Mesenchymal stem cell (in vitro differentiated cells and primary cell): ENCODE measurements around the gene NCOA5.

Source experiments
- DNase-seq: peaks from one replicate; pipeline ENCODE4 v3.0.0-alpha.2; 2013
- H2AFZ ChIP-seq: one replicate; pipeline ENCODE4 v1.6.1; 2013; ENCODE audit warnings: low read depth, mild to moderate bottlenecking, control low read depth, inconsistent platforms, low read length, moderate library complexity
- H2AK5ac ChIP-seq: 2 replicates; pipeline ENCODE4 v1.6.1; 2013; ENCODE audit warnings: low read length, moderate library complexity, mild to moderate bottlenecking, inconsistent platforms; ENCODE audit not compliant: severe bottlenecking
- H2BK120ac ChIP-seq: one replicate; pipeline ENCODE4 v1.6.1; 2013; ENCODE audit warnings: low read depth, mild to moderate bottlenecking, inconsistent platforms, low read length, moderate library complexity
- H2BK12ac ChIP-seq, 2 experiments: one replicate each; pipeline ENCODE4 v1.6.1; 2013; ENCODE audit warnings: inconsistent platforms in 2 of 2, low read length in 2 of 2, mild to moderate bottlenecking in 2 of 2, moderate library complexity in 2 of 2, control low read depth in 1 of 2
- H2BK15ac ChIP-seq: one replicate; pipeline ENCODE4 v1.6.1; 2013; ENCODE audit warnings: mild to moderate bottlenecking, low read depth, inconsistent platforms; ENCODE audit not compliant: poor library complexity, severe bottlenecking
- H2BK5ac ChIP-seq: 2 replicates; pipeline ENCODE4 v1.6.1; 2013; ENCODE audit warnings: low read depth, mild to moderate bottlenecking, low read length, control low read depth, inconsistent platforms; ENCODE audit not compliant: poor library complexity, severe bottlenecking
- H3K14ac ChIP-seq, 2 experiments: one replicate each; pipeline ENCODE4 v1.6.1; 2013; ENCODE audit warnings: inconsistent platforms in 2 of 2, low read length in 2 of 2, control low read depth in 1 of 2, mild to moderate bottlenecking in 1 of 2, moderate library complexity in 1 of 2
- H3K18ac ChIP-seq, 2 experiments: one replicate each; pipeline ENCODE4 v1.6.1; 2013; ENCODE audit warnings: inconsistent platforms in 2 of 2, low read length in 2 of 2, control low read depth in 1 of 2, low read depth in 1 of 2, mild to moderate bottlenecking in 1 of 2
- H3K23ac ChIP-seq, 2 experiments: one replicate each; pipeline ENCODE4 v1.6.1; 2013; ENCODE audit warnings: inconsistent platforms in 2 of 2, low read length in 2 of 2, mild to moderate bottlenecking in 2 of 2, moderate library complexity in 2 of 2, control low read depth in 1 of 2
- H3K27ac ChIP-seq: 2 replicates; pipeline ENCODE4 v1.5.1; 2013; ENCODE audit warnings: mild to moderate bottlenecking, moderate library complexity, low read length, control low read depth, inconsistent platforms; ENCODE audit not compliant: poor library complexity, severe bottlenecking
- H3K27me3 ChIP-seq, 2 experiments: 2 replicates each; pipeline versions ENCODE4 v1.6.1 to v1.7.0; 2013; ENCODE audit warnings: low read length in 2 of 2, mild to moderate bottlenecking in 2 of 2, moderate library complexity in 2 of 2, control low read depth in 1 of 2, inconsistent platforms in 1 of 2; ENCODE audit not compliant: control insufficient read depth in 1 of 2, insufficient read depth in 1 of 2
- H3K36me3 ChIP-seq, 2 experiments: 2 replicates each; pipeline versions ENCODE4 v1.6.1 to v1.7.0; 2013; ENCODE audit warnings: low read length in 2 of 2, control low read depth in 1 of 2, inconsistent platforms in 1 of 2, low read depth in 1 of 2, mild to moderate bottlenecking in 1 of 2; ENCODE audit not compliant: insufficient read depth in 2 of 2, control insufficient read depth in 1 of 2
- H3K4ac ChIP-seq, 2 experiments: one replicate each; pipeline ENCODE4 v1.6.1; 2013; ENCODE audit warnings: inconsistent platforms in 2 of 2, low read length in 2 of 2, mild to moderate bottlenecking in 2 of 2, moderate library complexity in 2 of 2, control low read depth in 1 of 2, low read depth in 1 of 2
- H3K4me1 ChIP-seq: 2 replicates; pipeline ENCODE4 v1.6.1; 2013; ENCODE audit warnings: low read depth, low read length, control low read depth; ENCODE audit not compliant: control insufficient read depth, insufficient read depth
- H3K4me2 ChIP-seq: 2 replicates; pipeline ENCODE4 v1.6.1; 2013; ENCODE audit warnings: low read length, mild to moderate bottlenecking, inconsistent platforms; ENCODE audit not compliant: poor library complexity, severe bottlenecking
- H3K4me3 ChIP-seq, 2 experiments: 2 replicates each; pipeline versions ENCODE4 v1.5.1 to v1.7.0; 2013; ENCODE audit warnings: low read length in 2 of 2, mild to moderate bottlenecking in 2 of 2, control low read depth in 1 of 2, low read depth in 1 of 2; ENCODE audit not compliant: insufficient read depth in 1 of 2
- H3K79me1 ChIP-seq: replicated peaks from 2 replicates; pipeline ENCODE4 v1.6.1; 2013; ENCODE audit warnings: mild to moderate bottlenecking, control low read depth, low read length, inconsistent platforms; ENCODE audit not compliant: poor library complexity, severe bottlenecking
- H3K9ac ChIP-seq: 2 replicates; pipeline ENCODE4 v1.7.0; 2013; ENCODE audit warnings: mild to moderate bottlenecking, low read length, moderate library complexity
- H3K9me3 ChIP-seq: 2 replicates; pipeline ENCODE4 v1.7.0; 2013; ENCODE audit warnings: mild to moderate bottlenecking, low read length; ENCODE audit not compliant: control insufficient read depth
- H4K8ac ChIP-seq: one replicate; pipeline ENCODE4 v1.6.1; 2013; ENCODE audit warnings: inconsistent platforms, mild to moderate bottlenecking, low read length, moderate library complexity
- H4K91ac ChIP-seq: one replicate; pipeline ENCODE4 v1.6.1; 2013; ENCODE audit warnings: mild to moderate bottlenecking, low read length, inconsistent platforms
- WGBS: methylation state at CpG from one replicate; pipeline ENCODE4 v1.1.7; 2013; ENCODE audit warnings: mixed read lengths; 5-methylcytosine and 5-hydroxymethylcytosine counted together

The NCOA5 gene

GRCh38 chr20:46056027-46056833 is 33.5 kb downstream of the NCOA5 start:
- Histone ChIP-seq H3K27me3 (peaks cover 60 to 66% of the 10 kb centered on the region in 2 experiments), H3K79me1 (peaks cover 3% of the 10 kb centered on the region), H3K23ac (no peak overlapping the region), H3K9me3 (no peaks in the 10 kb centered on the region), H3K4me2 (no peak overlapping the region), H4K91ac (no peak overlapping the region), H3K18ac (no peak overlapping the region), H3K4me3 (no peak overlapping the region), H3K4me1 (peaks cover 19% of the 10 kb centered on the region), H4K8ac (no peak overlapping the region), H2BK5ac (no peak overlapping the region), H3K27ac (no peak overlapping the region), H2BK15ac (no peak overlapping the region), H3K4ac (no peak overlapping the region), H2AFZ (no peak overlapping the region), H2BK12ac (no peak overlapping the region), H3K14ac (no peak overlapping the region), H3K36me3 (peaks cover 11 to 13% of the 10 kb centered on the region in 2 experiments), H3K9ac (no peak overlapping the region), H2BK120ac (no peak overlapping the region), H2AK5ac (no peak overlapping the region)
- DNase-seq, result no peak
- 81% methylated on average over 15 of the region's 15 CpGs for WGBS

- Histone ChIP-seq H2AK5ac (no peak overlapping the region), H2BK15ac (no peak overlapping the region), H3K23ac (no peak overlapping the region), H2BK5ac (no peak overlapping the region), H3K14ac (no peak overlapping the region), H3K27ac (no peak overlapping the region), H4K8ac (no peak overlapping the region), H3K4me1 (peaks cover 19% of the 10 kb centered on the region), H4K91ac (no peak overlapping the region), H3K4ac (no peak overlapping the region), H3K36me3 (peaks cover 3 to 7% of the 10 kb centered on the region in 2 experiments), H3K9ac (no peak overlapping the region), H3K4me3 (no peak overlapping the region), H2BK12ac (no peak overlapping the region), H3K79me1 (no peaks in the 10 kb centered on the region), H2BK120ac (no peak overlapping the region), H3K27me3 (peaks cover 60 to 74% of the 10 kb centered on the region in 2 experiments), H3K9me3 (no peaks in the 10 kb centered on the region), H3K18ac (no peak overlapping the region), H3K4me2 (no peak overlapping the region), H2AFZ (no peak overlapping the region)
- DNase-seq, result no peak
- 21% methylated on average over 1 of the region's 1 CpG for WGBS
Measured at GRCh38 chr20:46055269-46055668, 34.5 kb downstream of the NCOA5 start.

- Histone ChIP-seq H3K27ac (no peak overlapping the region), H2AK5ac (no peak overlapping the region), H3K4me3 (no peak overlapping the region), H3K27me3 (peaks cover 63 to 80% of the 10 kb centered on the region in 2 experiments), H4K91ac (no peak overlapping the region), H3K36me3 (peaks cover 0 to 4% of the 10 kb centered on the region in 2 experiments), H2BK5ac (no peak overlapping the region), H3K4ac (no peak overlapping the region), H3K23ac (no peak overlapping the region), H3K4me1 (peaks cover 19% of the 10 kb centered on the region), H3K9me3 (no peaks in the 10 kb centered on the region), H2BK15ac (no peak overlapping the region), H3K14ac (no peak overlapping the region), H2BK120ac (no peak overlapping the region), H3K4me2 (no peak overlapping the region), H3K18ac (no peak overlapping the region), H3K9ac (no peak overlapping the region), H2BK12ac (no peak overlapping the region), H4K8ac (no peak overlapping the region), H2AFZ (no peak overlapping the region), H3K79me1 (no peaks in the 10 kb centered on the region)
- DNase-seq, result no peak
- 54% methylated on average over 6 of the region's 6 CpGs for WGBS
Measured at GRCh38 chr20:46054606-46055005, 35.2 kb downstream of the NCOA5 start.

GRCh38 chr20:46053416-46053815 is 36.3 kb downstream of the NCOA5 start:
- no peak overlapping the region for H4K91ac ChIP-seq
- H2BK12ac ChIP-seq, result no peak overlapping the region
- H2BK5ac ChIP-seq, result no peak overlapping the region
- H3K4me1 ChIP-seq, result peaks cover 12% of the 10 kb centered on the region
- no peak overlapping the region for H3K23ac ChIP-seq
- H3K9me3 ChIP-seq, result no peaks in the 10 kb centered on the region
- no peaks in the 10 kb centered on the region for H3K79me1 ChIP-seq
- H3K18ac ChIP-seq, result no peak overlapping the region
- 92% methylated on average over 8 of the region's 8 CpGs for WGBS
- no peak overlapping the region for H3K4ac ChIP-seq
- no peak overlapping the region for H3K4me3 ChIP-seq
- no peak overlapping the region for H3K27ac ChIP-seq
- H2AK5ac ChIP-seq, result no peak overlapping the region
- H3K9ac ChIP-seq, result no peak overlapping the region
- no peak overlapping the region for H3K14ac ChIP-seq
- no peaks in the 10 kb centered on the region for H3K36me3 ChIP-seq
- no peak overlapping the region for H3K4me2 ChIP-seq
- no peak overlapping the region for H2BK15ac ChIP-seq
- no peak for DNase-seq
- H2BK120ac ChIP-seq, result no peak overlapping the region
- H2AFZ ChIP-seq, result no peak overlapping the region
- H4K8ac ChIP-seq, result no peak overlapping the region
- peaks cover 58 to 86% of the 10 kb centered on the region in 2 experiments for H3K27me3 ChIP-seq
